Measurements from ENCODE around the gene MACO1. TPM values are rescaled to one million over a fixed set of nuclear protein-coding genes. Genes with fewer than 3 reads are reported as not detected.

The MACO1 gene
- total and polyA plus RNA-seq, 10 donors, result 6.9 to 21.0 (median 17.3) TPM

- intact Hi-C loops (cut with DNase I; ENCODE audit: low total_unique reads), result loop anchor here (10.0 kb wide), 1 partner anchor 277 kb away; the partner anchor contains the start of gene SELENON
- Histone ChIP-seq H3K36me3 (no peaks in the 10 kb centered on the region), H3K27ac (no peak overlapping the region), H3K4me1 (no peaks in the 10 kb centered on the region), H3K4me3 (no peak overlapping the region), H3K27me3 (replicated peaks in 1 of 7) (no peaks in the 10 kb centered on the region), H3K9me3 (peaks cover 0 to 5% (median 0%) of the 10 kb centered on the region in 8 donors)
- TF ChIP-seq POLR2AphosphoS5 (IDR thresholded peaks at IDR 0.05), result no peak
- TF ChIP-seq POLR2A (IDR thresholded peaks at IDR 0.05), result no peak
- TF ChIP-seq, protein P1, sequence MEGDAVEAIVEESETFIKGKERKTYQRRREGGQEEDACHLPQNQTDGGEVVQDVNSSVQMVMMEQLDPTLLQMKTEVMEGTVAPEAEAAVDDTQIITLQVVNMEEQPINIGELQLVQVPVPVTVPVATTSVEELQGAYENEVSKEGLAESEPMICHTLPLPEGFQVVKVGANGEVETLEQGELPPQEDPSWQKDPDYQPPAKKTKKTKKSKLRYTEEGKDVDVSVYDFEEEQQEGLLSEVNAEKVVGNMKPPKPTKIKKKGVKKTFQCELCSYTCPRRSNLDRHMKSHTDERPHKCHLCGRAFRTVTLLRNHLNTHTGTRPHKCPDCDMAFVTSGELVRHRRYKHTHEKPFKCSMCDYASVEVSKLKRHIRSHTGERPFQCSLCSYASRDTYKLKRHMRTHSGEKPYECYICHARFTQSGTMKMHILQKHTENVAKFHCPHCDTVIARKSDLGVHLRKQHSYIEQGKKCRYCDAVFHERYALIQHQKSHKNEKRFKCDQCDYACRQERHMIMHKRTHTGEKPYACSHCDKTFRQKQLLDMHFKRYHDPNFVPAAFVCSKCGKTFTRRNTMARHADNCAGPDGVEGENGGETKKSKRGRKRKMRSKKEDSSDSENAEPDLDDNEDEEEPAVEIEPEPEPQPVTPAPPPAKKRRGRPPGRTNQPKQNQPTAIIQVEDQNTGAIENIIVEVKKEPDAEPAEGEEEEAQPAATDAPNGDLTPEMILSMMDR (IDR thresholded peaks at IDR 0.05 in 8 of 11, conservative IDR thresholded peaks at IDR 0.05 in 3 of 11), result no peak
- DNase-seq, result no peak
- WGBS, 5 donors, result 88 to 96% (median 92%) methylated on average over 20 to 21 of the region's 21 CpGs
Observed at GRCh38 chr1:25527946-25528595, 97.4 kb downstream of the MACO1 start.

DNA sequence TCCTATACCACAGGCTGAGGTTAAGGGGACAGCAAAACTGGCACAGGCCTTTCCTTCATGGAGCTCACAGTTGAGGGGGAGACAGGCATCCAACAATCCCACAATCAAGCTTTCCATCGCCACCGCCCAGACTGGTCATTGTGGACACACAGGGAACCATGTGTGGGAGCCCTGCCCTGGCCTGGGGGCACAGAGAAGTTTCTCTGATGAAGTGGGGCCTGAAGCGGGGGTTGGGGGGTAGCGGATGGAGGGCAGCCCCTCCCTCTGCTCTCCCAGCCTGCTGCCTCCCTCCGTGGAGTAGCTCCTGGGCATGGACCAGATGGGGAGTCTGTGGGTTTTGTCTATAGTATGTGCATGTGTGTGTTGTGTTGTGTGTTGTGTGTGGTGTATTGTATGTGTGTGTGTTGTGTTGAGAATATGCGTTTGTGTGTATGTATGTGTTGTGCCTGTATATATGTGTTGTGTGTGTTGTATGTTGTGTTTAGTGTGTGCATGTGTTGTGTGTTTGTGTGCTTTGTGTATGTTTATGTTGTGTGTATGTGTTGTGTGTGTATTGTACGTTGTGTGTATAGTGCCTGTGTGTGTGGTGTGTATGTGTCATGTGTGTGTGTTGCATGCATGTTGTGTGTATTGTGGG is 98.3 kb downstream of the MACO1 start:
- 84 to 96% (median 92%) methylated on average over 5 to 7 of the region's 7 CpGs for WGBS, 5 donors
- intact Hi-C loops (cut with DNase I; ENCODE audit: low total_unique reads), result loop anchor here (10.0 kb wide), 1 partner anchor 276 kb away; the partner anchor contains the start of gene SELENON
- Histone ChIP-seq H3K9me3 (peaks cover 0 to 5% (median 0%) of the 10 kb centered on the region in 8 donors), H3K27me3 (replicated peaks in 1 of 7) (no peaks in the 10 kb centered on the region), H3K27ac (no peak overlapping the region), H3K4me3 (no peak overlapping the region), H3K4me1 (no peaks in the 10 kb centered on the region), H3K36me3 (no peaks in the 10 kb centered on the region)
- no peak for DNase-seq
- TF ChIP-seq, protein P1 (IDR thresholded peaks at IDR 0.05 in 8 of 11, conservative IDR thresholded peaks at IDR 0.05 in 3 of 11), result no peak
- TF ChIP-seq POLR2A (IDR thresholded peaks at IDR 0.05) (no peak), POLR2AphosphoS5 (IDR thresholded peaks at IDR 0.05) (no peak)

- TF ChIP-seq POLR2AphosphoS5 (IDR thresholded peaks at IDR 0.05) (no peak), POLR2A (IDR thresholded peaks at IDR 0.05) (no peak)
- DNase-seq, result peak; percentile 33
- 67 to 77% (median 73%) methylated on average over 16 to 18 of the region's 18 CpGs for WGBS, 5 donors
Observed at GRCh38 chr1:25529518-25530185, 99.0 kb downstream of the MACO1 start.

DNA sequence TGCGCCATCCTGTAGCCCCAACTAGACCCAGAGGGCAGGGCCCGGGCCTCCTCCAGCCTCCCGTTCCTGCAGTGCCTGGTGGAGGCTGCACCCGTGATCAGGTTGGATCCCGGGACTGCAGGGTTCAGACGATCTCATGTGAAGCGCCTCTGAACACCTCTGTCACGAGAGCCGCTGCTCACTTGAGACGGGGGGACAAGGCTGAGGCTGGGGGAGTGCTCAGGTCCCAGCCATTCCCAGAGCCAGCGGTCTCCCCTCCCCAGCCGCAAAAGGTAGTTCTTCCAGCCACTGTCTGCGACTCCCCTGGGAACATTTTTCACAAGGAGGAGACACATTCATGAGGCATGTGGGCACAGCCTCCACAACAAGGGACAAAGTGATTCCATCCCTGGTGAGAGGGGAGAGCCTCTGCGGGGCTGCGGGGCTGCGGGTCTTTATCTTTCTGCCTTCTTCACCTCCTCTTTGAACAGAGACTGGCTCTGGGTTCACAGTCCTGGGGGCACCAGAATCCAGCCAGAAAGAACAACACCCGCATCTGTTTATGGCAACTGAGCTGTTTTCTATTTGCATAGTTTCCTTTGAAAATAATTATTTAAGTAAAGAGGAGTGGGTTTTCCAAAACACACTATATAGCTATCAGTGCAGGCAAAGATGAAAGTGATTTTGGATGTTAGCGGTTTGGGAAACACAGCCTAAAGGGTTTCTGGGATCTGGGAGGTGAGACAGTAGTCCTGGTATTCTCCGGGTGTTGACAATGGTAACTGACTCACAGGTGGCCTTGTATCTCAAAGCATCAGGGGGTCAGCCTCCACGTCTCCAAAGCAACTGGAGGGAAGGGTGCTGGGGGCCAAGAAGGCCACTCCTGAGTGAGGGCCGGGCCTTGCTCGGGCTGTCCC is 99.7 kb downstream of the MACO1 start:
- Histone ChIP-seq H3K27ac (no peak overlapping the region), H3K27me3 (replicated peaks in 1 of 7) (no peaks in the 10 kb centered on the region), H3K4me1 (no peaks in the 10 kb centered on the region), H3K36me3 (no peaks in the 10 kb centered on the region), H3K9me3 (peaks cover 0 to under 1% (median 0%) of the 10 kb centered on the region in 8 donors), H3K4me3 (no peak overlapping the region)
- 91 to 96% (median 93%) methylated on average over 16 to 22 of the region's 22 CpGs for WGBS, 5 donors
- TF ChIP-seq, protein P1 (IDR thresholded peaks at IDR 0.05 in 8 of 11, conservative IDR thresholded peaks at IDR 0.05 in 3 of 11), result no peak
- no peak for TF ChIP-seq POLR2AphosphoS5 (IDR thresholded peaks at IDR 0.05)
- no peak for TF ChIP-seq POLR2A (IDR thresholded peaks at IDR 0.05)
- DNase-seq, result peak; percentile 55
- intact Hi-C loops (cut with DNase I; ENCODE audit: low total_unique reads), result no loop called here

More at GRCh38 chr1:25529518-25530185, 99.0 kb downstream of the MACO1 start:
- H3K27me3 ChIP-seq (replicated peaks in 1 of 7), result no peaks in the 10 kb centered on the region
- intact Hi-C loops (cut with DNase I; ENCODE audit: low total_unique reads), result loop anchor here (10.0 kb wide), 1 partner anchor 275 kb away; the partner anchor contains the start of gene SELENON
- no peak overlapping the region for H3K27ac ChIP-seq
- no peak overlapping the region for H3K4me3 ChIP-seq
- H3K4me1 ChIP-seq, result no peaks in the 10 kb centered on the region
- H3K36me3 ChIP-seq, result no peaks in the 10 kb centered on the region
- peaks cover 0 to 5% (median 0%) of the 10 kb centered on the region in 8 donors for H3K9me3 ChIP-seq
